C1 segment of cervical spinal cord (tissue), 14 donors: Measurements from ENCODE around the gene SH3YL1.

Source experiments
- DNase-seq, 14 donors: peaks; one replicate each; lab custom pipeline; 2025; lab: John Stamatoyannopoulos, UW

SH3YL1 gene

GRCh38 chr2:223971-224760 is 39.7 kb downstream of the SH3YL1 start:
- peak in 3 of 14 donors; percentile 13 to 26 (median 17) for DNase-seq

DNA sequence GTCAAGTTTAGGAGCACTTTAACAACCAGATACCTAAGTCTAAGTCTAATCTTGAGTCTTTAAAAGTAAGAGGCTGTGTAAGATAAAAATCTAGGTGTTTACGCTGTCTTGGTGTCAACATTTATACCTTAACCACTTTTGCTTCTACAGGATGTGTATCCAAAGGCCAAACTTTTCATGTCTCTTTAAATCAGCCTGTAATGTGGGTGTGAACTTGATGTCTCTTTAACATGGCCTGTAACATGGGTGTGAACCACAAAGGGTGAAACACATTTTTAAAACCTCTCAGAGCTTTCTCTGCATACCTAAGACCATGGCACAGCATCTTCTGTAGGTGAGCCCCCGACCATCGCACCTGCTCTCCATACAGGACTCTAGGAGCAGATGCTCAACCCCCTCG is 40.4 kb downstream of the SH3YL1 start:
- DNase-seq: no peak

DNA sequence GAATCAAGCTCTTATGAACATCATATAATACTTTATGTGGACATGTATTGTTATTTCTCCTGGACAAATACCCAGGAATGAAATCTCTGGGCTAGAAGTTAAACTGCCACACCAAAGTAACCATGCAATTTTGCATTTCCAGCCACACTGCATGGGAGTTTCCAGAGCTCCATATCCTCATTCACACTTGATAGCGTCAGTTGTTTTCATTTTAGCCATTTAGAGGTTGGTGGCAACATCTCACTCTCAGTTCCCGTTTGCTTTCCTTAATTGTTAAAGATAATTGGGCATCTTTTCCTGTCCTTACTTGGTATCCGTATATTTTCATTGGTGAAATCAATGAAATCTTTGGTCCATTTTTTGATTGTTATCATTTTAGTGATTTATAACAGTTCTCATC is 47.8 kb downstream of the SH3YL1 start:
- no peak for DNase-seq

DNA sequence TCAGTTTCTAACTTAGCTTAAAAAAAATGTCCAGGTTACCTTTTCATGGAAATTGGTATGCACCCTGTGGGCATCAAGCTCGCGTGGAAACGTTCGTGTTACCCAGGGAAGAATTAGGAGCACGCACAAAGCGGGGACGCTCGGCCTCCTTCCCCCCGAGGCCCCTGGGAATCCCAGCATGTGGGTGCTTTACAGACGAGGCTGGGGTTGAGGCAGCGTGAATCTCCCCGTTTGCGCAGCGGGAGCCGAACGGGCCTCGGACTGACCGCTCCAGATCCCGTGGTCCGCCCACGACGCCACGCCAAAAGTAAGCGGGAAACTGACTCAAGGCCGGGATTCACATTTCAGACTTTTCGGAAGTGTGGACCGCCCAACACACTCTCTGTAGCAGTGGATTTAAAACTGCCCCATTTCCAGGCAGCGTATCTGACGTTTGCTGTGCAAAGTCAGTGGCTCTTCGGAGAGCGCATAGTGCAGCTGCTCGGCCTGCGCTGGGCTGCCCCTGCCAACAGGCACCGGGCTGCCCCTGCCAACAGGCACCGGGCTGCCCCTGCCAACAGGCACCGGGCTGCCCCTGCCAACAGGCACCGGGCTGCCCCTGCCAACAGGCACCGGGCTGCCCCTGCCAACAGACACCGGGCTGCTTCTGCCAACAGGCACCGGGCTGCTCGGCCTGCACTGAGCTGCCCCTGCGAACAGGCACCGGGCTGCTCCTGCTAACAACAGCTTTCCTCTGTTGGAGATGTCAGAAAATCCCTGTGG is 49.7 kb downstream of the SH3YL1 start:
- peak in 5 of 14 donors; percentile 21 to 81 (median 49) for DNase-seq

- no peak for DNase-seq
Measured at GRCh38 chr2:211486-212184, 52.2 kb downstream of the SH3YL1 start.

- DNase-seq: no peak
Measured at GRCh38 chr2:210660-211059, 53.2 kb downstream of the SH3YL1 start.

GRCh38 chr2:209470-209869 is 54.4 kb downstream of the SH3YL1 start:
- DNase-seq: no peak

- DNase-seq: no peak
Measured at GRCh38 chr2:208335-208734, 55.5 kb downstream of the SH3YL1 start.

DNA sequence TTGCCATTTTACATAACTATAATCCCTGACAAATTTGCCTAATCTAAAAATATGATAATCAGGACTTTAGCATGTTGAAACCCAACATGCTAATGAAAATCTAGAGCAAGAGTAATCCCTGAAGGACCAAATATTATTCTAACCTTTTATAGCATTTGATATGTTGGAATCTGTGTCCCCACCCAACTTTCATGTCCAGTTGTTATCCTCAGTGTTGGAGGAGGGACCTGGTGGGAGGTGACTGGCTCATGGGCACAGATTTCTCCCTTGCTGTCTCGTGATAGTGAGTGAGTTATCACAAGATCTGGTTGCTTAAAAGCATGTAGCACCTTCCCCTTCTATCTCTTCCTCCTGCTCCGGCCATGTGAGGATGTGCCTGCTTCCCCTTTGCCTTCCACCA is 59.8 kb downstream of the SH3YL1 start:
- no peak for DNase-seq

DNA sequence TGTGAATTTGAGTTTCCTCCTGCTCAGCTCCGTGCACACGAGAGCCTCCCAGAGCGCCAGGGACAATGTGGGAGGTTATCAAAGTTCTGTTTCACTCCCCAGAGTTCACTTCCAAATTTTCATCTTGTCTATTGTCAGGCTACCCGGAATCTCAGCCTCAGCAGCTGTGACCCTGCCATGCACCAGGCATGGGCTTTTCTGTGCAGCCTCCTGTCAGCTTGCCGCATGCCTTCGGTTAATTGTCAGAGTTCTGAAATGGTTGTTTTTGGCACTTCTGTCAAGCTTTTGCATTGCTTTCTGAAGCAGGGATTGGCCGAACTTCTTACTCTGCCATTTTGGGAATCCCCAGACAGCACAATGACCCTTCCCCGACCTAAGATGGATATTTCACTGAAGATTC is 60.4 kb downstream of the SH3YL1 start:
- no peak for DNase-seq

GRCh38 chr2:202945-203344 is 60.9 kb downstream of the SH3YL1 start:
- DNase-seq: no peak

- no peak for DNase-seq
Measured at GRCh38 chr2:201648-202433, 62.0 kb downstream of the SH3YL1 start.

- no peak for DNase-seq
Measured at GRCh38 chr2:199041-199966, 64.5 kb downstream of the SH3YL1 start.

GRCh38 chr2:196406-196805 is 67.4 kb downstream of the SH3YL1 start:
- DNase-seq: no peak

DNA sequence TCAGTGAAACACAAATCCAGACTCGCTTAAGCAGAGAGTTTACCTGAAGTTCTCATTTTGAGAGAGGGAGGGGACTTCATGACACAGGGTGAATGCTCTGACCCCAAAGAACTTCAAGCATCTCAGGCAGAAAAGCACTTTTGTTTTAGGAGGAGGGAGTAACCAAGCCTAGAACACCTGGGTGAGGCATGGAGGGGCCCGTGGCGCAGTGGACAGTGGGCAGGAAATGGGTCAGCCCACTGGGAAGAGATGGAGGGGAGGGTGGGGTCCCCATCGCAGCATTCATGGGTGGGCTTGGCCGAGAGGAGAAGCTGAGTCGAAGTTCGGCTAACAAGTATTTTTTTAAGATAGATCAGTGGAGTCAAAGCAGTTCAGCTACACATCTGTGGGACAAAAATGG is 67.9 kb downstream of the SH3YL1 start:
- DNase-seq: no peak

- DNase-seq: no peak
Measured at GRCh38 chr2:193141-193671, 70.6 kb downstream of the SH3YL1 start.

DNA sequence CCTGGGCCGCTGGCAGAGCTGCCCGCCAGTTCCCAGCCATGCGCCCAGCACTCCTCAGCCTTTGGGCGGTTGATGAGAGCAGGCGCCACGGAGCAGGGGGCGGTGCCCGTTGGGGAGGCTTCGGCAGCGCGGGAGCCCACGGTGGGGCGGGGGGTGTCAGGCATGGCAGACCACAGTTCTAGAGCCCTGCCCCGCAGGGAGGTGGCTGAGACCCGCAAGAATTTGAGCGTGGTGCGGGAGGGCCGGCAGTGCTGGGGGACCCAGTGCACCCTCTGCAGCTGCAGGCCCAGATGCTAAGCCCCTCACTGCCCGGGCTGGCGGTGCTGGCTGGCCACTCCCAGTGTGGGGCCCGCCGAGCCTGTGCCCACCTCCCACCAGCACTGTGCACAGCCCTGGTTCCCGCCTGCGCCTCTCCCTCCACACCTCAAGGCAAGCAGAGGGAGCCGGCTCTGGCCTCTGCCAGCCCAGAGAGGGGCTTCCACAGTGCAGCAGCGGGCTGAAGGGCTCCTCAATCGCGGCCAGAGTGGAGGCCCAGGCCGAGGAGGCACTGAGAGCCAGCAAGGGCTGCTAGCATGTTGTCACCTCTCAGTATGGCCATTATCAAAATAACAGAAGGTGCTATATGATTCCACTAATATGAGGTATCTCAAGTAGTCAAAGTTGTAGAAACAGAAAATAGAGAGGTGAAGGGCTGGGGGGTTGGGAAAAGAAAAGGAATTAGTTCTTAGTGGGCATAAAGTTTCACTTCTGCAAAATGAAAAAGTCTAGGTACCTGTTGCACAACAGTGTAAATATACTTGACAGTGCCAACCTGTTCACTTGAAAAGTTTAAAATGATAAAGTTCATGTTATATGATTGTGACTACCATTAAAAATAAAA is 72.3 kb downstream of the SH3YL1 start:
- DNase-seq: no peak

DNA sequence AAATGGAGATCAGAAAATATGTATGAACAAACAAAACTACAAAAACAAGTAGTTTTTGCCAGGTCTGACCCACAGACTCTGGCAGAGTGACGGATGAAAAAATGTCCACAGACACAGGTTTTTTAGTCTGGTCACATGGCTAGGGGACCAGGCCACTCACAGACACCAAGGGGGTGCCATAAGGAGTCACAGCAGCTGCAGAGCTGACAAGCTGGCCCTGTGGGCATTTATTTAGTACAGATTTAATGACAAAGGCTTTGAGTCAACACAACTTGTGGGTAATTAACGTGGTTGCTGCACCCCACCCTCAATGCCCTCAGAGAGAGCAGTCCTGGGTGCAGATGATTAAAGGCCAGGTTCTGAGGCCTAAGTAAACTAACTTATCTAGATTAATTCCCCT is 76.0 kb downstream of the SH3YL1 start:
- DNase-seq: no peak

DNA sequence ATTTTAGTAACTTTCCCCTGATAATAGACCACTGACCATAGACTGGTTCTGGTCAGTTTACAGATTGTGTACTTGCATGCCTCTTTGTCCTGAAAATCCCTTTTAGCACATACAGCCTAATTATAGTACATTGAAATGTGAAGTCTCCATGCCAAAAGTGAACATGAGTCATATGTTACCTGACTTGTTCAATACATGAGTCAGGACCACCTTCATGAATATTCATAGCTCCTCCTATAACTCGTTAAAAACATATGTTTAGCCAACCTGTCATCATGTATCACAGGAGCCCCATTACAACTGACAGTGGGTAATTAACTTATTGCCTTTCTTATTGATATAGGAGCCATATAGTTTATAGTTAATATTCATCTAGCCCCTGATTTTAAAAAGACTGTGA is 78.6 kb downstream of the SH3YL1 start:
- DNase-seq: no peak
